GM10248 (cell line): ENCODE results near the gene PGAM5.

Experiments used
- CTCF ChIA-PET: fragments of 300-600 bp; sonication (Branson Sonifier 250); formaldehyde crosslinking; extraction: SDS; loops from one replicate; lab custom pipeline; 2021; ENCODE audit warnings: antibody characterized with exemption; lab: Yijun Ruan, JAX
- POLR2A ChIA-PET: fragments of 350-650 bp; sonication (Branson Sonifier 250); formaldehyde crosslinking; extraction: SDS; loops from one replicate; lab custom pipeline; 2020; ENCODE audit warnings: antibody characterized with exemption; lab: Yijun Ruan, JAX
- DNase-seq: peaks from one replicate; pipeline ENCODE4 v3.0.0; 2012; ENCODE audit errors: extremely low spot score
- CTCF ChIP-seq: IDR thresholded peaks from 2 replicates; pipeline ENCODE4 v1.5.1; 2012; ENCODE audit warnings: mild to moderate bottlenecking, low read depth; ENCODE audit errors: extremely low read depth, missing control alignments, control extremely low read depth

PGAM5 gene

GRCh38 chr12:132665149-132665491 lies 45.5 kb upstream of the PGAM5 start:
- ChIA-PET CTCF (no interaction called here), POLR2A (no interaction called here)
- no peak for TF ChIP-seq CTCF
- no peak for DNase-seq

GRCh38 chr12:132665794-132666193 lies 44.8 kb upstream of the PGAM5 start:
- no peak for TF ChIP-seq CTCF
- no peak for DNase-seq
- ChIA-PET CTCF (no interaction called here), POLR2A (no interaction called here)

GRCh38 chr12:132668191-132669088 lies 42.2 kb upstream of the PGAM5 start:
- ChIA-PET CTCF (no interaction called here), POLR2A (no interaction called here)
- no peak for TF ChIP-seq CTCF
- DNase-seq = no peak

GRCh38 chr12:132669166-132669879 lies 41.3 kb upstream of the PGAM5 start:
- ChIA-PET POLR2A (no interaction called here), CTCF (no interaction called here)
- no peak for TF ChIP-seq CTCF
- no peak for DNase-seq

- TF ChIP-seq CTCF = no peak
- ChIA-PET POLR2A (no interaction called here), CTCF (no interaction called here)
- DNase-seq = no peak
Measured at GRCh38 chr12:132672116-132672515, 38.5 kb upstream of the PGAM5 start.

- no peak for TF ChIP-seq CTCF
- ChIA-PET CTCF (no interaction called here), POLR2A (no interaction called here)
- DNase-seq = no peak
Measured at GRCh38 chr12:132672678-132673077, 38.0 kb upstream of the PGAM5 start.
